Nephron progenitor cell (in vitro differentiated cells): ENCODE measurements around the gene DHRS3.

Source experiments
- DNase-seq: peaks from one replicate; pipeline ENCODE4 v3.0.0; 2021
- H3K27ac Mint-ChIP-seq: 2 replicates; pipeline ENCODE4 v1.8.0; 2021; ENCODE audit warnings: mild to moderate bottlenecking, moderate library complexity, mixed read lengths
- H3K27me3 Mint-ChIP-seq: 2 replicates; pipeline ENCODE4 v1.8.0; 2021; ENCODE audit warnings: mild to moderate bottlenecking, low read depth, mixed read lengths; ENCODE audit not compliant: poor library complexity
- H3K36me3 Mint-ChIP-seq: 2 replicates; pipeline ENCODE4 v1.8.0; 2021; ENCODE audit warnings: low read depth, mixed read lengths
- H3K4me1 Mint-ChIP-seq: 2 replicates; pipeline ENCODE4 v1.8.0; 2021; ENCODE audit warnings: mixed read lengths
- H3K4me3 Mint-ChIP-seq: 2 replicates; pipeline ENCODE4 v1.8.0; 2021; ENCODE audit warnings: mild to moderate bottlenecking, moderate library complexity, mixed read lengths
- H3K9me3 Mint-ChIP-seq: 2 replicates; pipeline ENCODE4 v1.8.0; 2021; ENCODE audit warnings: mild to moderate bottlenecking, moderate library complexity, mixed read lengths
- TF ChIP-seq, protein P1 (sequence below): fragments of 200-600 bp; sonication (generic); IDR thresholded peaks from 2 replicates; pipeline ENCODE4 v1.5.0; 2021; ENCODE audit warnings: antibody characterized with exemption

Gene DHRS3, protein sequence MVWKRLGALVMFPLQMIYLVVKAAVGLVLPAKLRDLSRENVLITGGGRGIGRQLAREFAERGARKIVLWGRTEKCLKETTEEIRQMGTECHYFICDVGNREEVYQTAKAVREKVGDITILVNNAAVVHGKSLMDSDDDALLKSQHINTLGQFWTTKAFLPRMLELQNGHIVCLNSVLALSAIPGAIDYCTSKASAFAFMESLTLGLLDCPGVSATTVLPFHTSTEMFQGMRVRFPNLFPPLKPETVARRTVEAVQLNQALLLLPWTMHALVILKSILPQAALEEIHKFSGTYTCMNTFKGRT

DNA sequence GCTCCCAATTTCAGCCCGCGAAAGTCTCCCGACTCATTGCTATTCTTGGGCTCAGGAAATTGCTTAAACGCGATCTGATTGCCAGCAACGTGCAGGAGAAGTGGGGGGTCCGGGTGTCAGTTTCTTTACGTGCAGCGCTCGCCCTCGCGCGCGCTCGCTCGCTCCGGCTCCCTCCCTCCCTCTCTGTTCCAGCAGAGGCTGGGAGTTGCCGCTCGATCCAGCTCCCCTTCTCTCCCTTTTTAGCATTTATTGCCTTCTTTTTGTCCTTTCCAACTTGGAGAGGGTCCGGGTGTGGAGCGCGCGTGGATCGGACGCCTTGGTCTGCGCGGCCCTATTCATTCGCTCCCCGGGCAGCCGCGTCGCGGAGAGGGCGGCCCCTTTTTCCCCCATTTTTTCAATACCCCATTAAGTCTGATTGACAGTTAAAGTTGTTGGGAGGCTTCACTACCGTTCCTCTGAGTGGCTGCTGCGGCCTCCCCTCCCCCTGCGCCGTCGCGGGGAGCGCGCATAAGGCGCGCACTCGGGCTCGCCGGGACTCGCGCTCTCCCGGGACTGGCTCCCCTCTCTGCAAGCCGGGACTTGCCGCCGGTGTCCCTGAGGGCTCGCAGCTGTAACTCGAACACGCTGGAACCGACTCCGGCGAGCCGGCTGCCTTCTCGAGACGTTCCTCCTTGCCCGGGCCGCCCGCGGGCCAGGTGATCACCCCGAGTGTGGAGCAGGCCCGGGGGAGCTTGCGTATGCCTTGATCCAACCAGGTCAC, at the start of gene DHRS3:
Gene DHRS3 (minus strand): TSS at position 310 of the 760 bp plus-strand sequence. CDS start 862 bp downstream, outside the sequence.
- Mint-ChIP-seq H3K4me1 (peaks cover 83% of the 10 kb centered on the region), H3K4me3 (peak within 1 kb of the TSS; percentile 96), H3K27me3 (peaks cover 11% of the 10 kb centered on the region), H3K9me3 (no peaks in the 10 kb centered on the region), H3K36me3 (peaks cover 4% of the 10 kb centered on the region), H3K27ac (peak within 1 kb of the TSS; percentile 94)
- peak; percentile 77 for DNase-seq
- TF ChIP-seq, protein P1, sequence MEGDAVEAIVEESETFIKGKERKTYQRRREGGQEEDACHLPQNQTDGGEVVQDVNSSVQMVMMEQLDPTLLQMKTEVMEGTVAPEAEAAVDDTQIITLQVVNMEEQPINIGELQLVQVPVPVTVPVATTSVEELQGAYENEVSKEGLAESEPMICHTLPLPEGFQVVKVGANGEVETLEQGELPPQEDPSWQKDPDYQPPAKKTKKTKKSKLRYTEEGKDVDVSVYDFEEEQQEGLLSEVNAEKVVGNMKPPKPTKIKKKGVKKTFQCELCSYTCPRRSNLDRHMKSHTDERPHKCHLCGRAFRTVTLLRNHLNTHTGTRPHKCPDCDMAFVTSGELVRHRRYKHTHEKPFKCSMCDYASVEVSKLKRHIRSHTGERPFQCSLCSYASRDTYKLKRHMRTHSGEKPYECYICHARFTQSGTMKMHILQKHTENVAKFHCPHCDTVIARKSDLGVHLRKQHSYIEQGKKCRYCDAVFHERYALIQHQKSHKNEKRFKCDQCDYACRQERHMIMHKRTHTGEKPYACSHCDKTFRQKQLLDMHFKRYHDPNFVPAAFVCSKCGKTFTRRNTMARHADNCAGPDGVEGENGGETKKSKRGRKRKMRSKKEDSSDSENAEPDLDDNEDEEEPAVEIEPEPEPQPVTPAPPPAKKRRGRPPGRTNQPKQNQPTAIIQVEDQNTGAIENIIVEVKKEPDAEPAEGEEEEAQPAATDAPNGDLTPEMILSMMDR, result no peak

DNA sequence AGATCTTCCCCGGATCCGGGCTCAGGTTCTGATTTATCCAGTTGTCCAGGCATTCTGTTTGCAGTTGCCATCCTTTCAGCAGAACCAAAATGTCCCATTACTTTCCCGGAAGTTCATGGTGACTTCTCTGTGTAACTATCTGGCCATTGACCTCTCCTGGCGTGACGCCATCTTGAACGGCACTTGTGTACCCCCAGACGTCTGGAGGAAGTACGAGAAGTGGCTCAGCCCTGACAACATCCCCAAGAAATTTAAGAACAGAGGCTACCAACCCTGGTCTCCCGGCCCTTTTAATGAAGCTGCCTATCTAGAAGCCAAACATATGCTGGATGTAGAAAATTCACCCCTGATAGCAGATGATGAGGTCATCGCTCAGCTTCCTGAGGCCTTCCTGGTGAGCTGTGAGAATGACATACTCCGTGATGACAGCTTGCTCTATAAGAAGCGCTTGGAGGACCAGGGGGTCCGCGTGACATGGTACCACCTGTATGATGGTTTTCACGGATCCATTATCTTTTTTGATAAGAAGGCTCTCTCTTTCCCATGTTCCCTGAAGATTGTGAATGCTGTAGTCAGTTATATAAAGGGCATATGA, 48.2 kb upstream of the DHRS3 start:
- H3K9me3 Mint-ChIP-seq, result peaks cover 37% of the 10 kb centered on the region
- no peaks in the 10 kb centered on the region for H3K36me3 Mint-ChIP-seq
- DNase-seq, result no peak
- peaks cover 14% of the 10 kb centered on the region for H3K27me3 Mint-ChIP-seq
- H3K27ac Mint-ChIP-seq, result no peak overlapping the region
- H3K4me1 Mint-ChIP-seq, result no peaks in the 10 kb centered on the region
- TF ChIP-seq, protein P1, result no peak
- H3K4me3 Mint-ChIP-seq, result no peak overlapping the region

DNA sequence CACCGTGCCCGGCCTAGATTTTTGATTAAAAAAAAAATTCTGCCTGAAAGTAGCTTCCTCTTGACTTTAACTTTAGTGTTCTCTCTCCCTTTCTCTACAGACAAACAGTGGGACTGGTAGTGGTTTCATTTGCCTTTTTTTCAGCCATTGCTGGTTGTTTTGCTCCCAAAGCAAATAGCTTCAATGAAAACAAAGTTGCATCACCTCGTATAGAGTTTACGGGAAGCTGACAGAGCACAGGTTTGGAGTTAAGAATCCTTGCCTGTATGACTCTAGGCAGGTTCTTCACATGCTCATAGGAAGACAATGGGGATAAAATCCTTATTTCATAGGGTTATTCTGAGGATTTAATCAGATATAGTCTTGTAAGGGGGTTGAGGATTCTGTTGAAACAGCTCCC, 47.5 kb upstream of the DHRS3 start:
- no peaks in the 10 kb centered on the region for H3K4me1 Mint-ChIP-seq

DNA sequence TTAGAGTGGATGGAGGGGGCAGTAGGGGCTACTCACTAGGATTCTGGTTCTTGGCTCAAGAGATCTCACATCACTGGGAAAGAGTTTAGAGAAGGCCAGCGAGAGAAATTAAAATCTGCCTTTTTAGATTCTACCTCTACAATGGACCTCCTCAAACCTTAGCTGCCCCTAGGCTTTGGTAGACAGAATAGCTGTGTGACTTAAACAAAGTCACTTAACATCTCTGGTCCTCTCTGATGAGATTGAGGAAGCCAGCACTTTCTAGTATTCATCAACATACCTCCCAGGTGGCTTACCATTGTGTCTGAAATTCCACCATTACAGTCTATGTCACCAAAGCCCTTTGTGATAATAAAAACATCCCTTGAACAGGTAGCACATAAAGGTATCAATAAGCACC, 44.5 kb upstream of the DHRS3 start:
- Mint-ChIP-seq H3K9me3 (peaks cover 23% of the 10 kb centered on the region), H3K4me1 (peaks cover 5% of the 10 kb centered on the region), H3K36me3 (no peaks in the 10 kb centered on the region), H3K27me3 (peaks cover 11% of the 10 kb centered on the region), H3K27ac (no peak overlapping the region), H3K4me3 (no peak overlapping the region)
- TF ChIP-seq, protein P1, result no peak
- no peak for DNase-seq

More for the DNA sequence above, 47.5 kb upstream of the DHRS3 start:
- Mint-ChIP-seq H3K9me3 (peaks cover 36% of the 10 kb centered on the region), H3K27me3 (peaks cover 10% of the 10 kb centered on the region), H3K27ac (no peak overlapping the region), H3K36me3 (no peaks in the 10 kb centered on the region), H3K4me3 (no peak overlapping the region)
- no peak for DNase-seq
- TF ChIP-seq, protein P1, result no peak

DNA sequence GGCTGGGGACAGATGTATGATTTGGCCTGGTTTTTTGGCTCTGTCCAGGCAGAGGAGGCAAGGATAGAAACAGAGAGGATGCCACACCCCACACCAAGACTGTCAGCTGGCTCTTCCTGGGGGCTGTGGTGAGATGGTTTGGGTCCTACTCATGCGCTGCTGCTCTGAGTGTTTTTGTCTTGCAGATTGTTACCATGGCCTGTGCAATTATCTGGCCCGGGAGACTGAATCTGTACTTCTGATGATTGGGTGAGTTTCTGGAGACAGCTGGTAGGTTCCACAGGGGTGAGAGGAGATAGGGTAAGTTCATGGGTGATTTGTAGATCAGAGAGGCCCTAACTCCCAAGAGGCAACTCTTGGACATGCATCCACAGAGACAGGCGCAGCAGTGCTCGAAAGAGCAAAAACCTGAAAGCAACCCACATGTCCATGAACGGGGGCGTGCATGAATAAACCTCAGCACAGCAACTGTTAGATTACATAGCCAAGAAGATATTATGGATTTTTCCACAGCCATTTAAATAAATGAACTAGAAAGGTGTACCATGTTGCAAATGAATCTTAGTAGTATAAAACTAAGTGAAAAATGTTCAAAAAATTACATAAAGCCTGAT, 43.7 kb upstream of the DHRS3 start:
- Mint-ChIP-seq H3K36me3 (no peaks in the 10 kb centered on the region), H3K9me3 (peaks cover 19% of the 10 kb centered on the region), H3K27ac (no peak overlapping the region), H3K4me1 (peaks cover 5% of the 10 kb centered on the region), H3K4me3 (no peak overlapping the region), H3K27me3 (peaks cover 15% of the 10 kb centered on the region)
- DNase-seq, result no peak
- TF ChIP-seq, protein P1, result no peak
